NCI-H510A treated with DMSO at 0.1 percent for 48 hours (cell line): Measurements from ENCODE around the gene RSF1.

Experiments used
- DNase-seq: peaks from one replicate; lab custom pipeline; 2025; lab: John Stamatoyannopoulos, UW

The RSF1 gene

DNA sequence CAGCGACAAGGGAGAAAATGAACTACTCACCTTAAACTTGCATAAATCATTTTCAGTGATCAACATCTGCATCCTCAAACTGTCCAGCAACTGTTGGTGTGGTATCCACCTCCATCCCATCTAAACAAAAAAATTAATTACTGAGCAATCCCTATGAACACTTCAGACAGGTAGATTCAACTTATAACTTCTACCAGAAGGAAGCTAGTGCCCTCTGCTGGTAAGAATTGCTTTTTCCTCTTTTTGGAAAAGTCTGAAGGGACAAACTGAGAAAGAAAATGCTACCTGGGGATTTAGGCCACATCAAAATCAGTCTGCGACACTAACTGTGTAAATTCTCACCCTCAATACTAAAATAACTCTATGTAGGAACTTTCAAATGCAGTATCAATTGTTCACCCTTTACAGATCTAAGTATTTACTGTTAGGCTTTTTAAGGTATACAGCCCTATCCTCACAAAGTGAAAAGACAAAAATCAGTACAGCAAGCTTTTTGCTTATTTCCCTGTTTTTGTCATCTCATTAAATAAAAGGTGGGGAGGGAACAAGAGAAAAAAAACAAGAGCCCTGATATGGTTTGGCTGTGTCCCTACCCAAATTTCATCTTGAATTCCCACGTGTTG is 200.8 kb downstream of the RSF1 start:
- DNase-seq: peak; percentile 66

DNA sequence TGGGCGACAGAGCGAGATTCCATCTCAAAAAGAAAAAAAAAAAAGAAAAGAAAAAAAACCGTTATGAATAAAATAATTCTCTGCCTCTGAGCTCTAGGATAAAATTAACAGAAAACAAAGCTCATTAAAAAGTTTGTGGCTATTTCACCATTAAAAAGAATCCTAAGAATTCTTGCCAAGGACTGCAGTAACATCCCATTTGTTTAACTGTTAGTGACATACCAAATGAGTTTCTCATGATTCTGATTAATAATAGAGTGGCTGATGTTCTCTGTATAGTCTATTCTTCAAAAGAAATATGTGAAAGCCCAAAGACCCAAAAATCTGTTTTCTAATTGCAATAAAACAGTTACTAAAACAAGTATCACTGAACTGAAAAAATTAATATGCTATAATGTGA is 202.6 kb downstream of the RSF1 start:
- no peak for DNase-seq

DNA sequence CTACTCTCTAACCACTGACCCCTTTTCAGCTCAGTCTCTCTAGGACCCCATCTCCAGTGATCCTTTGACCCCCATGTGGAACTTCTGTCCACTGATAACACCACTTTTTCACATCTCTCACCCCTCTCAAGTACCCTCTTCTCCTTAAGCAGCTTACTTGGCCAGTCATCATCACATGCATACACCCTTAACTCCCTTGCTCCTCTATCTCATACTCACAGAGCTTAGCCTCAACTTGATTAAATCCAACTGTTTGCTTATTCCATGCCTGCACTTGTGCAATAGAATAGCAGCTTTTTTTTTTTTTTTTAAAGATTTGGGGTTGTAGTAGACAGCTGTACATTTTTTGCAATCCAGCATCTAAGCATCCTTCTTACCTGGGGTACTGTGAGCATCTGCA is 208.6 kb downstream of the RSF1 start:
- DNase-seq: no peak
